Nephron (organoid): Measurements from ENCODE around the gene TM4SF1.

Experiments
- H3K27ac Mint-ChIP-seq, 3 experiments: 2 replicates each; pipeline ENCODE4 v1.8.0; 2020; ENCODE audit warnings: mixed read lengths in 3 of 3, mild to moderate bottlenecking in 2 of 3, moderate library complexity in 1 of 3
- H3K27me3 Mint-ChIP-seq: 2 replicates; pipeline ENCODE4 v1.8.0; 2021; ENCODE audit warnings: low read depth, mild to moderate bottlenecking, moderate library complexity, mixed read lengths
- H3K36me3 Mint-ChIP-seq: 2 replicates; pipeline ENCODE4 v1.8.0; 2020; ENCODE audit warnings: low read depth, mixed read lengths
- H3K4me1 Mint-ChIP-seq: 2 replicates; pipeline ENCODE4 v1.8.0; 2020; ENCODE audit warnings: mixed read lengths
- H3K4me3 Mint-ChIP-seq, 3 experiments: 2 replicates each; pipeline ENCODE4 v1.8.0; 2020; ENCODE audit warnings: mild to moderate bottlenecking in 3 of 3, mixed read lengths in 3 of 3, moderate library complexity in 2 of 3
- H3K9me3 Mint-ChIP-seq: 2 replicates; pipeline ENCODE4 v1.8.0; 2020; ENCODE audit warnings: mixed read lengths
- TF ChIP-seq, protein P1 (sequence below), 3 experiments: fragments of 200-600 bp; sonication (generic); IDR thresholded peaks; one replicate each; pipeline ENCODE4 v1.5.0; 2021; ENCODE audit warnings: antibody characterized with exemption in 3 of 3; ENCODE audit not compliant: unreplicated experiment in 3 of 3

Gene TM4SF1

DNA sequence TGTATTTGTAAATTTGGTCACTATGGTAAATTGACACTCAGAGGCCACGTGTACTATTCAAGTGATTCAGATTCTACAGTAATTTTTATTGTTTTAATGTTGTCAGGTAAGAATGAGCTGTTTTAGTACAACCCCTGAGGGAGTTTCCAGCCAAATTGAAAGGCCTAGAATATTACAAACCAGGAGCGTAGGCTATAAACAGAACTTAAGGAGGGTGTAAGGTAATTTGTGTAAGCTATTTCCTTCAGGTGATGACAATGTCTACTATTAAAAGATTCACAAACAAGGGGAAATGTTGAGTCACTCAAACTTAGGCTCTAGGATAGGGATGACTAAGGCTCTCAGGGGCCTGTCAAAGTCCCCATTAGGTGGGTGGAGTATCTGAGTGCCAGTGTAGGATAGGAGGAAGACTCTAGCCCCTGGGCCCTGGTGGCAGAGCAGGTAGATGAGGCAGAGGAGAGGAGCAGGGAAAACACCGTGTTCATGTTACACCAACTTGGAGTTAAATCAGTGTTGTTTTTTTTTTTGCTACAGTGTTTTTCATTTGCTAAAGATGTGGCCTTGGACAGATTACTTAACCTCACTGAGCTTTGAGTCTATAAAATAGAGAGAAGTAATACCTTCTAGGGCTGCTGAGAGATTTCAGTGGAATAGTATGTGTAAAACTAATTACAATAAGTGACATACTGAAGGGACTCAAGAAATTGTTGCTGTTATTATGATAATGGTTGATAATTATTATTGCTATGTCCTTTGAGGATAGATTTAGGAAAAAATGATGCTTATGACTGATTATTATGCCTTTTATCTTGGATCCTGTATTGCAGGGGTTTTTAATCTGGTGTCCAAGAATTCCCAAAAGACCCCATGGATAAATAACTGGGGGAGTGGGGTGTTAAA, 10.3 kb downstream of the TM4SF1 start:
- Mint-ChIP-seq H3K4me1 (peaks cover 10% of the 10 kb centered on the region), H3K4me3 (no peak overlapping the region), H3K9me3 (no peaks in the 10 kb centered on the region), H3K27ac (peak overlapping the region in 1 of 3 experiments; percentile 28), H3K27me3 (peaks cover under 1% of the 10 kb centered on the region), H3K36me3 (peaks cover 5% of the 10 kb centered on the region)
- TF ChIP-seq, protein P1, sequence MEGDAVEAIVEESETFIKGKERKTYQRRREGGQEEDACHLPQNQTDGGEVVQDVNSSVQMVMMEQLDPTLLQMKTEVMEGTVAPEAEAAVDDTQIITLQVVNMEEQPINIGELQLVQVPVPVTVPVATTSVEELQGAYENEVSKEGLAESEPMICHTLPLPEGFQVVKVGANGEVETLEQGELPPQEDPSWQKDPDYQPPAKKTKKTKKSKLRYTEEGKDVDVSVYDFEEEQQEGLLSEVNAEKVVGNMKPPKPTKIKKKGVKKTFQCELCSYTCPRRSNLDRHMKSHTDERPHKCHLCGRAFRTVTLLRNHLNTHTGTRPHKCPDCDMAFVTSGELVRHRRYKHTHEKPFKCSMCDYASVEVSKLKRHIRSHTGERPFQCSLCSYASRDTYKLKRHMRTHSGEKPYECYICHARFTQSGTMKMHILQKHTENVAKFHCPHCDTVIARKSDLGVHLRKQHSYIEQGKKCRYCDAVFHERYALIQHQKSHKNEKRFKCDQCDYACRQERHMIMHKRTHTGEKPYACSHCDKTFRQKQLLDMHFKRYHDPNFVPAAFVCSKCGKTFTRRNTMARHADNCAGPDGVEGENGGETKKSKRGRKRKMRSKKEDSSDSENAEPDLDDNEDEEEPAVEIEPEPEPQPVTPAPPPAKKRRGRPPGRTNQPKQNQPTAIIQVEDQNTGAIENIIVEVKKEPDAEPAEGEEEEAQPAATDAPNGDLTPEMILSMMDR (IDR thresholded peaks at IDR 0.05; ENCODE audit: unreplicated experiment in 3 of 3), result no peak

DNA sequence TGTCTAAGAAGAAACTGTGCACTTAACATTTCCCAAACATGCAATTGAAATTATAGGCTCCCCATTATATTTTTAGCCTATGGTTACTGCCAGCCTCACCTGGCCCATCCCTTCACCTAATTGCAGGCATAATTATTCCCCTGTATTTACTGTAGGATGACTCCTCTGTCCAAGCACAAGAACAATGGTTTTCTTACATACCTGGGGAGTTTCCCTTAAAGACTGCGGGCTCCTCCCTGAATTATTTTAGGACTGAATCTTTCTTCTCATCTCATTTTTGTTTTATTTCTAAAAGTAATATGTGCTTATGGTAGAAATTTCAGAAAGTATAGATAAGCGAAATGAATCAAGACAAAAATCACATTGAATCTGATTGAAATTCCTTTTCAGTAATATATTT, 11.4 kb downstream of the TM4SF1 start:
- Mint-ChIP-seq H3K27me3 (peaks cover 5% of the 10 kb centered on the region), H3K27ac (no peak overlapping the region), H3K4me1 (peaks cover 10% of the 10 kb centered on the region), H3K4me3 (no peak overlapping the region), H3K9me3 (no peaks in the 10 kb centered on the region), H3K36me3 (no peaks in the 10 kb centered on the region)
- TF ChIP-seq, protein P1 (IDR thresholded peaks at IDR 0.05; ENCODE audit: unreplicated experiment in 3 of 3), result no peak

DNA sequence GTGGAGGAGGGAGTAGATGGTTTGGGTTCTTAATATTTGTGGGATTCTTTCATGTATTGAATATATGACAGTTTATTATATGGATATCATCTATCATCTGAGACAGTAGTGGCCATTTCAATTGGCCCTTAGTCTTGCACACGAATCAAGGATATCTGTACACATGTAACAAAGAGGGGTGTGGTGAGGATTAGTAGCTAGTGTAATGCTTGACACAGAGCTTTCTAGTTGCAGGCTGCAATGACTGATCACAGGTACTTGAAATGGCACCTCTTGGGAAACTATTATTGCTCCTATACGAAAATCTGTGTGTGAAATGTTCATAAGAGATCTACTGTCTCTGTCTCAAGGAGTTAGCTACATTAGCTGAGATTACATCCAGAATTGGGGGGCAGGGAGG, 12.8 kb downstream of the TM4SF1 start:
- Mint-ChIP-seq H3K27me3 (peaks cover 5% of the 10 kb centered on the region), H3K4me3 (no peak overlapping the region), H3K27ac (no peak overlapping the region), H3K4me1 (peaks cover 5% of the 10 kb centered on the region), H3K36me3 (no peaks in the 10 kb centered on the region), H3K9me3 (no peaks in the 10 kb centered on the region)
- TF ChIP-seq, protein P1 (IDR thresholded peaks at IDR 0.05; ENCODE audit: unreplicated experiment in 3 of 3), result no peak

DNA sequence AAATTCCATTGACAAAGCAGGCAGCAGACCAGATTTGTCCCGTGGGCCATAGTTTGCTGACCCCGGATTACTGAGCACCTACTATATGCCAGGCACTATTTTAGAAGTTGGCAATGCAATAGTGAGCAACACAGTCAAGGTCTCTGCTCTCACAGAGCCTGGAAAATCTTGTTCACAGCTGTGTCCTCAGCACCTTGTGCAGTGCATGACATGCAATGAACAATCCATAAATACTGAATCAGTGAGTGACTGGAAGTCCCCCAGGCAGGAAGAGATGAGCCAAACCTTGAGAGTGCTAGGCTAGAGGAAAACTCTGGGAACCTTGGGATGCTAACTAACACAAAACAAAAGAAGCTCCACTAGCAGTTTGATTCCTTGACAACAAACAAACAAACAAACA, 14.4 kb downstream of the TM4SF1 start:
- H3K4me1 Mint-ChIP-seq, result peaks cover 5% of the 10 kb centered on the region
- TF ChIP-seq, protein P1 (IDR thresholded peaks at IDR 0.05; ENCODE audit: unreplicated experiment in 3 of 3), result no peak
- H3K9me3 Mint-ChIP-seq, result no peaks in the 10 kb centered on the region
- H3K36me3 Mint-ChIP-seq, result no peaks in the 10 kb centered on the region
- peaks cover 5% of the 10 kb centered on the region for H3K27me3 Mint-ChIP-seq
- H3K4me3 Mint-ChIP-seq, result no peak overlapping the region
- no peak overlapping the region for H3K27ac Mint-ChIP-seq

DNA sequence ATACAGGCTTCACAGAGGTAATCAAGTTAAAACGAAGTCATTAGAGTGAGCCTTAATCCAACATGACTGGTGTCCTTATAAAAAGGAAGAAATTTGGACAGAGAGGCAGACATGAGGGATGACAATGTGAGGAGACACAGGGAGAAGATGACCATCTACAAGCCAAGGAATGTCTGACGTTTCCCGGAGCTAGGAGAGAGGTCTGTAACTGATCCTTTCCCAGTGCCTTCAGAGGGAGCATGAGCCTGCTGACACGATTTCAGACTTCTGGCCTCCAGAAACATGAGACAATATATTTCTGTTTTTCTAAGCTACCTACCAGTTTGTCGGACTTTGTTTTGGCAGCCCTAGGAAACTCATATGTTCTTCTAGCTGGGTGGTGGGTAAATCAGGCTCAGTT, 15.1 kb downstream of the TM4SF1 start:
- Mint-ChIP-seq H3K4me3 (no peak overlapping the region), H3K27ac (no peak overlapping the region), H3K27me3 (peaks cover 5% of the 10 kb centered on the region), H3K4me1 (peaks cover 5% of the 10 kb centered on the region), H3K9me3 (no peaks in the 10 kb centered on the region), H3K36me3 (no peaks in the 10 kb centered on the region)
- TF ChIP-seq, protein P1 (IDR thresholded peaks at IDR 0.05; ENCODE audit: unreplicated experiment in 3 of 3), result no peak

DNA sequence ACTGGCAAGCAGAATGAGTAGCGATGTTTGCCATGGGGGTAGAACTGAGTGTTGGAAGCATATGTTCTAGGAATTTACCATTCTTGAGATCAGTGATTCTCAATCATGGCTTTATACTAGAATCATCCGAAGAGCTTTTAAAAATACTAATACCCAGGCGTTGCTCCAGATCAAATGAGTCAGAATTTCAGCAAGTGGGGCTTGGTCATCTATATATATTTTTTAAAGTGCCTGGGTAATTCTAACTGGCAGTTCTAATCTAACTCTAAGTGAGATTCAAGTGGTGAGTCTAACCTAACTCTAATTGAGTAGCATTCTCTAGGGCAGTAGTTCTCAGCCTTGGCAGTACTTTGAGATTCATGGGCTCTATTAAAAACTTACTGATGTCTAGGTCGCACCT, 20.8 kb downstream of the TM4SF1 start:
- H3K27ac Mint-ChIP-seq, result no peak overlapping the region

More for the DNA sequence above, 20.8 kb downstream of the TM4SF1 start:
- peaks cover 4% of the 10 kb centered on the region for H3K27me3 Mint-ChIP-seq
- no peaks in the 10 kb centered on the region for H3K9me3 Mint-ChIP-seq
- H3K4me1 Mint-ChIP-seq, result no peaks in the 10 kb centered on the region
- no peak overlapping the region for H3K4me3 Mint-ChIP-seq
- TF ChIP-seq, protein P1 (IDR thresholded peaks at IDR 0.05; ENCODE audit: unreplicated experiment in 3 of 3), result no peak
- H3K36me3 Mint-ChIP-seq, result no peaks in the 10 kb centered on the region
